Measurements from ENCODE around the gene FLRT2.

GRCh38 chr14:85530626-85531025 is 682 bp downstream of the FLRT2 start:
- TF ChIP-seq CTCF (IDR thresholded peaks at IDR 0.05) (no peak), POLR2AphosphoS5 (IDR thresholded peaks at IDR 0.05; ENCODE audit: low read depth, low read length) (no peak), SIN3A (IDR thresholded peaks at IDR 0.05; ENCODE audit: borderline replicate concordance, insufficient read depth, low read depth, low read length) (no peak)
